Gastrocnemius medialis (tissue), 4 donors: ENCODE results near the gene ABHD17C. TPM values are rescaled to one million over a fixed set of nuclear protein-coding genes. Genes with fewer than 3 reads are reported as not detected.

Source experiments
- ATAC-seq, 2 donors: fragments of 150-250 bp; one replicate each; pipeline ENCODE4 v1.9.1; 2016
- DNase-seq, 2 donors: peaks; one replicate each; pipeline ENCODE4 v3.0.0-alpha.2; 2019
- H3K27ac ChIP-seq, 4 donors: fragments of 200-600 bp; sonication (generic); 1 replicate in 1 of 4; 2 replicates in 3 of 4; pipeline ENCODE4 v1.5.1; 2016 to 2018; ENCODE audit warnings: mild to moderate bottlenecking in 2 of 4, moderate library complexity in 1 of 4
- H3K27me3 ChIP-seq, 3 donors: fragments of 200-600 bp; sonication (generic) in 2 of 3; 1 replicate in 1 of 3; 2 replicates in 2 of 3; pipeline versions ENCODE4 v1.5.1 to v1.6.0; 2016 to 2019; ENCODE audit warnings: mild to moderate bottlenecking in 1 of 3, moderate library complexity in 1 of 3
- H3K36me3 ChIP-seq, 2 donors: fragments of 200-600 bp; sonication (generic) in 1 of 2; one replicate each; pipeline ENCODE4 v1.5.1; 2017 to 2018
- H3K4me1 ChIP-seq, 2 donors: fragments of 200-600 bp; sonication (generic) in 1 of 2; one replicate each; pipeline ENCODE4 v1.5.1; 2016 to 2017; ENCODE audit warnings: mild to moderate bottlenecking in 2 of 2
- H3K4me3 ChIP-seq, 4 donors: fragments of 200-600 bp; sonication (generic) in 3 of 4; 1 replicate in 1 of 4; 2 replicates in 3 of 4; pipeline ENCODE4 v1.5.1; 2016 to 2019; ENCODE audit warnings: mild to moderate bottlenecking in 2 of 4
- H3K9me3 ChIP-seq, 3 donors: fragments of 200-600 bp; sonication (generic) in 2 of 3; 1 replicate in 1 of 3; 2 replicates in 2 of 3; pipeline ENCODE4 v1.5.1; 2016 to 2019
- POLR2A ChIP-seq, 2 donors: fragments of 450-650 bp; IDR thresholded peaks; one replicate each; pipeline ENCODE4 v1.6.1; 2017; ENCODE audit warnings: antibody characterized with exemption in 2 of 2, mild to moderate bottlenecking in 2 of 2, moderate library complexity in 2 of 2
- in situ Hi-C, 4 donors: fragments of 200-750 bp; cut with MboI; loops; one replicate each; pipeline versions ENCODE4 v1.15.0 to v1.8.0; 2017; ENCODE audit warnings: low sequenced_read_pairs in 4 of 4
- intact Hi-C: fragments of 100-400 bp; cut with DNase I; formaldehyde crosslinking; loops from one replicate; pipeline ENCODE4 v1.15.1; 2023; ENCODE audit warnings: low total_unique reads
- total RNA-seq, 4 donors: library from RNA; depleted of rRNA; stranded (reverse); fragments of >200 nt; gene quantifications; one replicate each; pipeline versions ENCODE4 v1.1.0 to v1.2.3, GENCODE V29; 2016
- TF ChIP-seq, protein P1 (sequence below), 5 experiments: fragments of 450-650 bp in 3 of 5; fragments of 200-600 bp in 2 of 5; sonication (generic) in 2 of 5; IDR thresholded peaks in 4 of 5; conservative IDR thresholded peaks in 1 of 5; 1 replicate in 4 of 5; 2 replicates in 1 of 5; pipeline ENCODE4 v1.5.1; 2016 to 2019; ENCODE audit warnings: antibody characterized with exemption in 5 of 5, mild to moderate bottlenecking in 3 of 5, moderate library complexity in 3 of 5

ABHD17C gene
- total RNA-seq, 4 donors from 2014 or later = 0.98 to 3.3 (median 2.5) TPM; not detected in 1

- intact Hi-C loops = no loop called here
- H3K4me1 ChIP-seq = no peaks in the 10 kb centered on the region
- H3K27me3 ChIP-seq = peaks cover 0 to 3% (median 3%) of the 10 kb centered on the region in 3 donors
- H3K9me3 ChIP-seq = no peaks in the 10 kb centered on the region
- in situ Hi-C loops = loop anchor here in 2 of 4 donors (25.0 kb wide), 2 partner anchors 174 to 226 kb away; no protein-coding TSS in a partner anchor
- H3K36me3 ChIP-seq = no peaks in the 10 kb centered on the region
- no peak overlapping the region for H3K4me3 ChIP-seq
- ATAC-seq = no peak
- no peak for DNase-seq
- TF ChIP-seq POLR2A (IDR thresholded peaks at IDR 0.05) = no peak
- TF ChIP-seq, protein P1, sequence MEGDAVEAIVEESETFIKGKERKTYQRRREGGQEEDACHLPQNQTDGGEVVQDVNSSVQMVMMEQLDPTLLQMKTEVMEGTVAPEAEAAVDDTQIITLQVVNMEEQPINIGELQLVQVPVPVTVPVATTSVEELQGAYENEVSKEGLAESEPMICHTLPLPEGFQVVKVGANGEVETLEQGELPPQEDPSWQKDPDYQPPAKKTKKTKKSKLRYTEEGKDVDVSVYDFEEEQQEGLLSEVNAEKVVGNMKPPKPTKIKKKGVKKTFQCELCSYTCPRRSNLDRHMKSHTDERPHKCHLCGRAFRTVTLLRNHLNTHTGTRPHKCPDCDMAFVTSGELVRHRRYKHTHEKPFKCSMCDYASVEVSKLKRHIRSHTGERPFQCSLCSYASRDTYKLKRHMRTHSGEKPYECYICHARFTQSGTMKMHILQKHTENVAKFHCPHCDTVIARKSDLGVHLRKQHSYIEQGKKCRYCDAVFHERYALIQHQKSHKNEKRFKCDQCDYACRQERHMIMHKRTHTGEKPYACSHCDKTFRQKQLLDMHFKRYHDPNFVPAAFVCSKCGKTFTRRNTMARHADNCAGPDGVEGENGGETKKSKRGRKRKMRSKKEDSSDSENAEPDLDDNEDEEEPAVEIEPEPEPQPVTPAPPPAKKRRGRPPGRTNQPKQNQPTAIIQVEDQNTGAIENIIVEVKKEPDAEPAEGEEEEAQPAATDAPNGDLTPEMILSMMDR (IDR thresholded peaks at IDR 0.05 in 4 of 5, conservative IDR thresholded peaks at IDR 0.05 in 1 of 5) = no peak
- H3K27ac ChIP-seq = no peak overlapping the region
Measured at GRCh38 chr15:80788536-80788935, 93.4 kb downstream of the ABHD17C start.

- in situ Hi-C loops (loop anchor here in 2 of 4 donors (25.0 kb wide), 2 partner anchors 173 to 227 kb away; no protein-coding TSS in a partner anchor), intact Hi-C loops (no loop called here)
- no peaks in the 10 kb centered on the region for H3K9me3 ChIP-seq
- H3K27me3 ChIP-seq = peaks cover 0 to 3% (median 3%) of the 10 kb centered on the region in 3 donors
- ATAC-seq (no peak), DNase-seq (no peak)
- no peaks in the 10 kb centered on the region for H3K4me1 ChIP-seq
- H3K36me3 ChIP-seq = no peaks in the 10 kb centered on the region
- H3K4me3 ChIP-seq = no peak overlapping the region
- TF ChIP-seq POLR2A (IDR thresholded peaks at IDR 0.05) = no peak
- TF ChIP-seq, protein P1 (IDR thresholded peaks at IDR 0.05 in 4 of 5, conservative IDR thresholded peaks at IDR 0.05 in 1 of 5) = no peak
- H3K27ac ChIP-seq = no peak overlapping the region
Measured at GRCh38 chr15:80789296-80789695, 94.2 kb downstream of the ABHD17C start.

GRCh38 chr15:80789796-80790195 is 94.7 kb downstream of the ABHD17C start:
- no peak for ATAC-seq
- Histone ChIP-seq H3K36me3 (no peaks in the 10 kb centered on the region), H3K27me3 (peaks cover 0 to 3% (median 3%) of the 10 kb centered on the region in 3 donors), H3K4me1 (no peaks in the 10 kb centered on the region), H3K4me3 (no peak overlapping the region), H3K9me3 (no peaks in the 10 kb centered on the region), H3K27ac (no peak overlapping the region)
- no peak for TF ChIP-seq POLR2A (IDR thresholded peaks at IDR 0.05)
- TF ChIP-seq, protein P1 (IDR thresholded peaks at IDR 0.05 in 4 of 5, conservative IDR thresholded peaks at IDR 0.05 in 1 of 5) = no peak
- DNase-seq = no peak
- intact Hi-C loops = no loop called here
- in situ Hi-C loops = loop anchor here in 2 of 4 donors (25.0 kb wide), 2 partner anchors 173 to 227 kb away; no protein-coding TSS in a partner anchor

DNA sequence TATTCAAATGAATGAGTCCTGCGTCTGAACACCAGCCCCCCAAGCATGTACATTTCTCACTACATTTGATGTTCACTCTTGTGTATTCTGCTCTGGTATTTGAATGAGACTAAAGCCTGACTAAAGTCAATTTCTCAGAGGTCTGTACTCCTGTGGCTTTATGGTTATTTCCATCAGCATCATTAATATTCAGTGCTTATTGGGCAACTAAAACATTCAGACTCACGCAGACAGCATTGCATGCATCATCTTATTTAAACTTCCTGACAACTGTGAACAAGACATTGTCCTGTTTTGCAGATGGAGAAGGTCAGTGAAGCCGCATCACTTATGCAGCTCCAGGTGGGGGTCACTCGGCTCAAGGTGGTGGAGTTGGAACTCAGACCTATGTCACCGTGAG is 95.1 kb downstream of the ABHD17C start:
- intact Hi-C loops = no loop called here
- no peaks in the 10 kb centered on the region for H3K36me3 ChIP-seq
- no peak overlapping the region for H3K27ac ChIP-seq
- ATAC-seq = no peak
- no peaks in the 10 kb centered on the region for H3K4me1 ChIP-seq
- no peak for DNase-seq
- H3K4me3 ChIP-seq = no peak overlapping the region
- H3K9me3 ChIP-seq = no peaks in the 10 kb centered on the region
- H3K27me3 ChIP-seq = peaks cover 0 to 3% (median 3%) of the 10 kb centered on the region in 3 donors
- in situ Hi-C loops = loop anchor here in 2 of 4 donors (25.0 kb wide), 2 partner anchors 172 to 228 kb away; no protein-coding TSS in a partner anchor
- TF ChIP-seq, protein P1 (IDR thresholded peaks at IDR 0.05 in 4 of 5, conservative IDR thresholded peaks at IDR 0.05 in 1 of 5) = no peak
- no peak for TF ChIP-seq POLR2A (IDR thresholded peaks at IDR 0.05)
